Left lung (tissue), 14 donors: ENCODE results near the gene GPLD1. TPM values are rescaled to one million over a fixed set of nuclear protein-coding genes. Genes with fewer than 3 reads are reported as not detected.

ENCODE experiments used
- ATAC-seq: fragments of 200-7000 bp; cut with Tn5 transposase; one replicate; pipeline ENCODE4 v1.9.1; 2020; ENCODE audit warnings: moderate library complexity
- DNase-seq, 4 donors: peaks; one replicate each; pipeline ENCODE4 v3.0.0-alpha.2; 2013 to 2020
- H3K27ac ChIP-seq, 2 donors: fragments of 200-600 bp; sonication (generic) in 1 of 2; one replicate each; pipeline versions ENCODE4 v1.5.0 to v1.8.0; 2020 to 2021
- H3K27me3 ChIP-seq, 2 donors: fragments of 200-600 bp; sonication (generic) in 1 of 2; one replicate each; pipeline versions ENCODE4 v1.5.0 to v1.8.0; 2020 to 2021
- H3K36me3 ChIP-seq, 2 donors: fragments of 200-600 bp; sonication (generic) in 1 of 2; one replicate each; pipeline versions ENCODE4 v1.5.0 to v1.8.0; 2020 to 2021
- H3K4me1 ChIP-seq, 2 donors: fragments of 200-600 bp; one replicate each; pipeline ENCODE4 v1.8.0; 2021
- H3K4me3 ChIP-seq, 2 donors: fragments of 200-600 bp; sonication (generic) in 1 of 2; one replicate each; pipeline versions ENCODE4 v1.5.0 to v1.8.0; 2020 to 2021; ENCODE audit warnings: mild to moderate bottlenecking in 1 of 2
- H3K9me3 ChIP-seq, 2 donors: fragments of 200-600 bp; sonication (generic) in 1 of 2; one replicate each; pipeline versions ENCODE4 v1.5.0 to v1.8.0; 2020 to 2021
- CTCF ChIP-seq, 2 donors: fragments of 200-600 bp; sonication (generic) in 1 of 2; IDR thresholded peaks; one replicate each; pipeline versions ENCODE4 v1.5.0 to v1.8.0; 2021; ENCODE audit warnings: antibody characterized with exemption in 2 of 2
- intact Hi-C, 2 donors: fragments of 100-400 bp; cut with DNase I; formaldehyde crosslinking; loops; one replicate each; pipeline versions ENCODE4 v1.11.2 to v1.14.2; 2022
- long read RNA-seq, 12 donors: library from polyadenylated mRNA in 2 of 12; unstranded in 2 of 12; transcript quantifications; one replicate each; pipeline ENCODE4 v2.0.0 and lab custom pipeline, GENCODE V29; 2019 to 2026
- polyA plus RNA-seq, 6 donors: library from polyadenylated mRNA; unstranded; fragments of 120-200 nt; gene quantifications; one replicate each; pipeline ENCODE4 v1.2.1, GENCODE V29; 2013; ENCODE audit not compliant: insufficient read length in 6 of 6
- total RNA-seq, 2 donors: library from RNA; stranded (reverse); fragmentation: NEBNext Ultra II Directional; extraction: Animal tissue kit (Norgen Biotek cat#: 25700); gene quantifications; one replicate each; pipeline ENCODE4 v1.2.1, GENCODE V29; 2021
- donor health status: DM: no; HTN: yes; CAD: no.
- donor health status: DM: no; HTN: no; CAD: no.

Gene GPLD1
- total RNA-seq (1 to 10 TPM; 1.7 to 2.7 TPM), polyA plus RNA-seq (1 to 10 TPM; 2.3 to 3.8 (median 3.1) TPM)
- long read RNA-seq, donor 1 = 0 reads
- long read RNA-seq, donor 2 = 0 reads
- long read RNA-seq, donor 3 = 0 reads
- long read RNA-seq, donor 4 = 0 reads
- long read RNA-seq, donor 5 = 0 reads
- long read RNA-seq, donor 6 = 0 reads
- long read RNA-seq, donor 7 = 0 reads
- long read RNA-seq, donor 8 = 0 reads
- long read RNA-seq, donor 9 = 0 reads
- long read RNA-seq, donor 10 = 0 reads
- long read RNA-seq, donor 11, partial matches to known transcripts = 40 of 40 reads
- long read RNA-seq, donor 11, other reads (novel, unspliced or antisense) = 0 of 40 reads
- long read RNA-seq, donor 12 = 0 reads

- H3K27me3 ChIP-seq = peaks cover 0 to 11% of the 10 kb centered on the region in 2 donors
- intact Hi-C loops = no loop called here
- H3K9me3 ChIP-seq = no peaks in the 10 kb centered on the region
- no peak for TF ChIP-seq CTCF (IDR thresholded peaks at IDR 0.05)
- no peak within 1 kb of the TSS for H3K27ac ChIP-seq
- H3K36me3 ChIP-seq = no peaks in the 10 kb centered on the region
- peaks cover 3 to 8% of the 10 kb centered on the region in 2 donors for H3K4me1 ChIP-seq
- ATAC-seq (no peak), DNase-seq (peak in 1 of 4 donors; percentile 9)
- no peak within 1 kb of the TSS for H3K4me3 ChIP-seq
Observed at GRCh38 chr6:24489470-24489869, at the start of gene GPLD1. Gene GPLD1 (minus strand): TSS chr6:24489578. CDS start chr6:24489511, 67 bp downstream.

- no peak for TF ChIP-seq CTCF (IDR thresholded peaks at IDR 0.05)
- Histone ChIP-seq H3K36me3 (peaks cover 0 to 23% of the 10 kb centered on the region in 2 donors), H3K27ac (no peak overlapping the region), H3K9me3 (no peaks in the 10 kb centered on the region), H3K4me1 (no peaks in the 10 kb centered on the region), H3K27me3 (no peaks in the 10 kb centered on the region), H3K4me3 (no peak overlapping the region)
- intact Hi-C loops = no loop called here
- no peak for DNase-seq
- peak; percentile 68 for ATAC-seq
Observed at GRCh38 chr6:24537771-24538385, 48.5 kb upstream of the GPLD1 start.

- intact Hi-C loops = no loop called here
- ATAC-seq (no peak), DNase-seq (no peak)
- Histone ChIP-seq H3K4me3 (no peak overlapping the region), H3K4me1 (no peaks in the 10 kb centered on the region), H3K9me3 (no peaks in the 10 kb centered on the region), H3K36me3 (peaks cover 0 to 23% of the 10 kb centered on the region in 2 donors), H3K27me3 (no peaks in the 10 kb centered on the region), H3K27ac (no peak overlapping the region)
- no peak for TF ChIP-seq CTCF (IDR thresholded peaks at IDR 0.05)
Observed at GRCh38 chr6:24537082-24537699, 47.8 kb upstream of the GPLD1 start.

DNA sequence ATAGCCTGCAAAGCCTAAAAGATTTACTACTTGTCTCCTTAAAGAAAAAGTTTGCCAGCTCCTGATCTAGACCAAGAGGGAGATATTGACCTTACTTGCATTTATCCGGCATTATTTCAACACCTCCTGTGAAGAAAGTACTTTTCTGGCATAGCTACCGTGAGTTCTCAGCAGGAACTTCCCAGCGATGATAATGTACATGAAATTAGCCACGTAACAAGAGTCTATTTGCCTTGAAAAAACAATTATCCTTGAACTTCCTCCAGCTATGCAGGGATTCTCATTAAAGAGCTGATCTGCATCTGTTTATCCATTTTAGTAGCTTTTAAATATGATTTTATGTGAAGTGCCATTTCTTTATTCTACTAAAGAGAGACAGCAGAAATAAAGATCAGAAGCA is 47.1 kb upstream of the GPLD1 start:
- no peak for ATAC-seq
- H3K27me3 ChIP-seq = no peaks in the 10 kb centered on the region

More for the DNA sequence above, 47.1 kb upstream of the GPLD1 start:
- Histone ChIP-seq H3K27ac (no peak overlapping the region), H3K36me3 (peaks cover 0 to 23% of the 10 kb centered on the region in 2 donors), H3K9me3 (no peaks in the 10 kb centered on the region), H3K4me3 (no peak overlapping the region), H3K4me1 (no peaks in the 10 kb centered on the region)
- TF ChIP-seq CTCF (IDR thresholded peaks at IDR 0.05) = no peak
- DNase-seq = no peak
- intact Hi-C loops = no loop called here
